Endodermal cell (in vitro differentiated cells): ENCODE data around the gene MSLN. TPM values are rescaled to one million over a fixed set of nuclear protein-coding genes. Genes with fewer than 3 reads are reported as not detected.
A peak's percentile ranks its signal among the peaks of the same experiment; 100 is the strongest.

Experiments
- DNase-seq: peaks from one replicate; pipeline ENCODE4 v3.0.0-alpha.2; 2017
- H3K27ac ChIP-seq: 2 replicates; pipeline ENCODE4 v1.5.1; 2013; ENCODE audit warnings: mild to moderate bottlenecking, low read depth, low read length, moderate library complexity
- H3K27me3 ChIP-seq: 2 replicates; pipeline ENCODE4 v1.6.1; 2013; ENCODE audit warnings: mild to moderate bottlenecking, low read length, moderate library complexity; ENCODE audit not compliant: insufficient read depth, control insufficient read depth, poor library complexity, severe bottlenecking
- H3K36me3 ChIP-seq: 2 replicates; pipeline ENCODE4 v1.7.0; 2013; ENCODE audit warnings: mild to moderate bottlenecking, low read length, moderate library complexity; ENCODE audit not compliant: control insufficient read depth, insufficient read depth
- H3K4me1 ChIP-seq: one replicate; pipeline ENCODE4 v1.7.0; 2013; ENCODE audit warnings: low read length; ENCODE audit not compliant: control insufficient read depth, insufficient read depth
- H3K4me3 ChIP-seq: 2 replicates; pipeline ENCODE4 v1.5.1; 2013; ENCODE audit warnings: mild to moderate bottlenecking, low read length, moderate library complexity
- H3K9ac ChIP-seq: 2 replicates; pipeline ENCODE4 v1.6.1; 2013; ENCODE audit warnings: mild to moderate bottlenecking, low read length, moderate library complexity; ENCODE audit not compliant: poor library complexity, severe bottlenecking; ENCODE audit errors: extremely low read depth
- H3K9me3 ChIP-seq: 2 replicates; pipeline ENCODE4 v1.6.1; 2013; ENCODE audit warnings: mild to moderate bottlenecking, low read length, moderate library complexity; ENCODE audit not compliant: control insufficient read depth
- H3K27ac Mint-ChIP-seq: 2 replicates; pipeline ENCODE4 v1.8.0; 2020; ENCODE audit warnings: mixed read lengths
- H3K27me3 Mint-ChIP-seq: 2 replicates; pipeline ENCODE4 v1.8.0; 2021; ENCODE audit warnings: mild to moderate bottlenecking, mixed read lengths; ENCODE audit not compliant: insufficient read depth
- H3K36me3 Mint-ChIP-seq: 2 replicates; pipeline ENCODE4 v1.8.0; 2020; ENCODE audit warnings: low read depth, mixed read lengths
- H3K4me1 Mint-ChIP-seq: 2 replicates; pipeline ENCODE4 v1.8.0; 2020; ENCODE audit warnings: mixed read lengths
- H3K4me3 Mint-ChIP-seq: 2 replicates; pipeline ENCODE4 v1.8.0; 2020; ENCODE audit warnings: mild to moderate bottlenecking, moderate library complexity, mixed read lengths
- H3K9me3 Mint-ChIP-seq: 2 replicates; pipeline ENCODE4 v1.8.0; 2020; ENCODE audit warnings: mild to moderate bottlenecking, mixed read lengths
- CTCF ChIP-seq: fragments of 200-600 bp; sonication (generic); conservative IDR thresholded peaks from 2 replicates; pipeline ENCODE4 v1.5.0; 2021; ENCODE audit warnings: antibody characterized with exemption, mild to moderate bottlenecking
- WGBS, 2 experiments: methylation state at CpG; one replicate each; pipeline versions ENCODE4 v1.1.5 to v1.1.7; 2013; ENCODE audit warnings: missing lambda C conversion rate in 2 of 2, mixed read lengths in 1 of 2; ENCODE audit not compliant: insufficient coverage in 1 of 2, insufficient read length in 1 of 2; 5-methylcytosine and 5-hydroxymethylcytosine counted together
- total RNA-seq, 2 donors: library from RNA; stranded (reverse); fragmentation: NEBNext Ultra II Directional in 1 of 2; extraction: Animal tissue kit (Norgen Biotek cat#: 25700) in 1 of 2; gene quantifications; 2 replicates in 1 of 2; 3 replicates in 1 of 2; pipeline ENCODE4 v1.2.1, GENCODE V29; 2021

MSLN gene
- total RNA-seq, 2 donors from 2014 or later, result 0.42 to 0.86 TPM

GRCh38 chr16:807347-808084, 47.0 kb downstream of the MSLN start:
- H3K27me3 Mint-ChIP-seq, result peaks cover 59% of the 10 kb centered on the region
- DNase-seq, result peak; percentile 97
- peak overlapping the region; percentile 66 for H3K9ac ChIP-seq
- H3K27me3 ChIP-seq, result no peaks in the 10 kb centered on the region
- H3K4me3 ChIP-seq, result peak overlapping the region; percentile 83
- H3K27ac Mint-ChIP-seq, result peak overlapping the region; percentile 91
- no peaks in the 10 kb centered on the region for H3K4me1 ChIP-seq
- no peaks in the 10 kb centered on the region for H3K36me3 ChIP-seq
- TF ChIP-seq CTCF, result no peak
- H3K9me3 ChIP-seq, result no peaks in the 10 kb centered on the region
- peaks cover 2% of the 10 kb centered on the region for H3K4me1 Mint-ChIP-seq
- peaks cover 7% of the 10 kb centered on the region for H3K9me3 Mint-ChIP-seq
- WGBS, 2 experiments, result 36 to 47% methylated on average over 57 to 80 of the region's 80 CpGs
- no peaks in the 10 kb centered on the region for H3K36me3 Mint-ChIP-seq
- H3K27ac ChIP-seq, result peak overlapping the region; percentile 32
- peak overlapping the region; percentile 84 for H3K4me3 Mint-ChIP-seq

- Histone ChIP-seq H3K9ac (peak overlapping the region; percentile 45), H3K4me1 (no peaks in the 10 kb centered on the region), H3K4me3 (peak overlapping the region; percentile 83), H3K9me3 (no peaks in the 10 kb centered on the region), H3K36me3 (no peaks in the 10 kb centered on the region), H3K27me3 (peaks cover 5% of the 10 kb centered on the region), H3K27ac (peak overlapping the region; percentile 32)
- peaks cover 2% of the 10 kb centered on the region for H3K4me1 Mint-ChIP-seq
- DNase-seq, result no peak
- WGBS, 2 experiments, result 42 to 62% methylated on average over 6 to 19 of the region's 19 CpGs
- H3K27ac Mint-ChIP-seq, result peak overlapping the region; percentile 91
- peaks cover 7% of the 10 kb centered on the region for H3K9me3 Mint-ChIP-seq
- no peaks in the 10 kb centered on the region for H3K36me3 Mint-ChIP-seq
- H3K27me3 Mint-ChIP-seq, result peaks cover 60% of the 10 kb centered on the region
- no peak for TF ChIP-seq CTCF
- peak overlapping the region; percentile 84 for H3K4me3 Mint-ChIP-seq
Measured at GRCh38 chr16:808085-808386, 47.5 kb downstream of the MSLN start.

GRCh38 chr16:813204-813915, 52.8 kb downstream of the MSLN start:
- peaks cover 9% of the 10 kb centered on the region for H3K27me3 ChIP-seq
- peak; percentile 88 for TF ChIP-seq CTCF
- peaks cover 38% of the 10 kb centered on the region for H3K27me3 Mint-ChIP-seq
- no peak overlapping the region for H3K27ac ChIP-seq
- no peaks in the 10 kb centered on the region for H3K4me1 ChIP-seq
- no peak overlapping the region for H3K9ac ChIP-seq
- 27 to 29% methylated on average over 22 to 67 of the region's 67 CpGs for WGBS, 2 experiments
- H3K36me3 ChIP-seq, result no peaks in the 10 kb centered on the region
- H3K4me3 ChIP-seq, result peak overlapping the region; percentile 23
- H3K36me3 Mint-ChIP-seq, result no peaks in the 10 kb centered on the region
- H3K4me3 Mint-ChIP-seq, result no peak overlapping the region
- no peak overlapping the region for H3K27ac Mint-ChIP-seq
- no peaks in the 10 kb centered on the region for H3K9me3 ChIP-seq
- DNase-seq, result peak; percentile 88
- H3K9me3 Mint-ChIP-seq, result peaks cover 5% of the 10 kb centered on the region
- H3K4me1 Mint-ChIP-seq, result no peaks in the 10 kb centered on the region
